OCI-LY1 (cell line): ENCODE measurements around the gene SURF6.

ENCODE experiments used
- H2AFZ ChIP-seq: fragments of 200-600 bp; sonication (generic), shearing (Covaris generic); 2 replicates; pipeline ENCODE4 v1.6.0; 2014; ENCODE audit warnings: antibody characterized with exemption, mild to moderate bottlenecking, low read length
- H3F3A ChIP-seq: fragments of 200-600 bp; sonication (generic), shearing (Covaris generic); 2 replicates; pipeline ENCODE4 v1.6.0; 2014; ENCODE audit warnings: mild to moderate bottlenecking, antibody characterized with exemption, low read length, moderate library complexity; ENCODE audit not compliant: insufficient read depth
- H3K27ac ChIP-seq: fragments of 200-600 bp; sonication (generic); 2 replicates; pipeline ENCODE4 v1.5.1; 2014; ENCODE audit warnings: low read length, mixed run types, mild to moderate bottlenecking, low read depth; ENCODE audit not compliant: poor library complexity, severe bottlenecking
- H3K27me3 ChIP-seq: fragments of 200-600 bp; sonication (generic); 2 replicates; pipeline ENCODE4 v1.6.0; 2014; ENCODE audit warnings: antibody characterized with exemption, mild to moderate bottlenecking, low read length, moderate library complexity; ENCODE audit not compliant: insufficient read depth
- H3K36me3 ChIP-seq: fragments of 200-600 bp; sonication (generic); 2 replicates; pipeline ENCODE4 v1.6.1; 2014; ENCODE audit warnings: mild to moderate bottlenecking, antibody characterized with exemption, low read length, moderate library complexity, mixed read lengths; ENCODE audit not compliant: insufficient read depth
- H3K4me1 ChIP-seq: fragments of 200-600 bp; sonication (generic); 2 replicates; pipeline ENCODE4 v1.5.1; 2014; ENCODE audit warnings: mild to moderate bottlenecking, low read length, moderate library complexity; ENCODE audit not compliant: insufficient read depth, severe bottlenecking
- H3K4me2 ChIP-seq: fragments of 200-600 bp; sonication (generic), shearing (Covaris generic); 2 replicates; pipeline ENCODE4 v1.6.1; 2014; ENCODE audit warnings: low read length
- H3K4me3 ChIP-seq: fragments of 200-600 bp; sonication (generic); 2 replicates; pipeline ENCODE4 v1.5.1; 2014; ENCODE audit warnings: low read length, low read depth, mild to moderate bottlenecking, mixed read lengths; ENCODE audit not compliant: poor library complexity, severe bottlenecking
- H3K79me2 ChIP-seq: fragments of 200-600 bp; shearing (Covaris generic); 2 replicates; pipeline ENCODE4 v1.6.1; 2016; ENCODE audit warnings: mixed run types, low read length, mixed read lengths; ENCODE audit not compliant: insufficient read depth
- H3K9ac ChIP-seq: fragments of 200-600 bp; sonication (generic), shearing (Covaris generic); 2 replicates; pipeline ENCODE4 v1.6.1; 2014; ENCODE audit warnings: mild to moderate bottlenecking, low read length, mixed read lengths
- H3K9me2 ChIP-seq: fragments of 200-600 bp; sonication (generic), shearing (Covaris generic); 2 replicates; pipeline ENCODE4 v1.6.1; 2014; ENCODE audit warnings: low read depth, mild to moderate bottlenecking, low read length, mixed read lengths
- H3K9me3 ChIP-seq: fragments of 200-600 bp; shearing (Covaris generic); 2 replicates; pipeline ENCODE4 v1.6.1; 2014; ENCODE audit warnings: low read length, mixed read lengths
- H4K20me1 ChIP-seq: fragments of 200-600 bp; sonication (generic), shearing (Covaris generic); 2 replicates; pipeline ENCODE4 v1.6.0; 2016; ENCODE audit warnings: mild to moderate bottlenecking, low read length; ENCODE audit not compliant: insufficient read depth
- EZH2 ChIP-seq: fragments of 200-600 bp; sonication (generic), shearing (Covaris generic); IDR thresholded peaks from 2 replicates; pipeline ENCODE4 v1.8.0; 2017; ENCODE audit warnings: borderline replicate concordance, mixed run types, mild to moderate bottlenecking, antibody characterized with exemption, low read length, moderate library complexity, mixed read lengths
- TF ChIP-seq, protein P1 (sequence below): fragments of 200-600 bp; sonication (generic), shearing (Covaris generic); IDR thresholded peaks from 2 replicates; pipeline ENCODE4 v1.5.1; 2017; ENCODE audit warnings: mild to moderate bottlenecking, antibody characterized with exemption, low read length, moderate library complexity, mixed read lengths

Gene SURF6

DNA sequence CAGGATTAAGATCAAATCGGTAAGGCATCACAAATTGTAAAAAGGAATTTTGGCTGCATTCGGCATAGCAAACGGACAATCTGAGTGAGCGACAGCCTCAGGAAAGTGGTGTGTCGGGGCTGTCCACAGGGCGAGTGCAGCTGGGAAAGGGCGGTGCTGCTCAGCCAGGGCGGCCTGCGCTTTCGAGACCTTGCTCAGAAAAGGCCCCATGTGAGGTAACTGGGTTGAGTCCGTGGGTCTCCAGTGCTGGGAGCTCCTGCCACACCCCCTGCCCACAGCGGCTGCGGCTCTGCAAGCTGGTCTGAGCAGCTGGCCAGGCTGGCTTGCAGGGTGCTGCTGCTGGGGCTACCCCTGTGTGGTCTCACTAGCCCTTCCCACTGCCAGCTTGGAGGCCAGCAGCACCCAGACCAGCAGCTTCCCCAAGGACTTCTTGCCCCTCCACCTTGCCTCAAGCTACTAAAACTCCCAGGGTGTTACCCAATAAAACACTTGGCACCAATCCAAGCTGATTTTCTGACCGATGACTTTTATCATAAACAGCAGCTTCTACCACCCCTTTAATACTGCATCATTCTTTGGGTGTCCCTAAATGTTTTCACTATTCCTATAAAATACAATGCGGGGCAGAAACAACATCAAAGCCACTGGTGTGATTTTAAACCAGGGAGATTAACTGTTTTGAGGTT, 26.5 kb upstream of the SURF6 start:
- Histone ChIP-seq H3K9ac (no peak overlapping the region), H3K79me2 (no peaks in the 10 kb centered on the region), H3K9me2 (no peaks in the 10 kb centered on the region), H3K4me2 (no peak overlapping the region), H3K4me3 (no peak overlapping the region), H3K9me3 (no peaks in the 10 kb centered on the region), H3K4me1 (peaks cover 7% of the 10 kb centered on the region), H3K27ac (no peak overlapping the region), H2AFZ (no peak overlapping the region), H3F3A (no peaks in the 10 kb centered on the region), H4K20me1 (no peaks in the 10 kb centered on the region), H3K27me3 (no peaks in the 10 kb centered on the region), H3K36me3 (peaks cover 87% of the 10 kb centered on the region)
- TF ChIP-seq, protein P1, sequence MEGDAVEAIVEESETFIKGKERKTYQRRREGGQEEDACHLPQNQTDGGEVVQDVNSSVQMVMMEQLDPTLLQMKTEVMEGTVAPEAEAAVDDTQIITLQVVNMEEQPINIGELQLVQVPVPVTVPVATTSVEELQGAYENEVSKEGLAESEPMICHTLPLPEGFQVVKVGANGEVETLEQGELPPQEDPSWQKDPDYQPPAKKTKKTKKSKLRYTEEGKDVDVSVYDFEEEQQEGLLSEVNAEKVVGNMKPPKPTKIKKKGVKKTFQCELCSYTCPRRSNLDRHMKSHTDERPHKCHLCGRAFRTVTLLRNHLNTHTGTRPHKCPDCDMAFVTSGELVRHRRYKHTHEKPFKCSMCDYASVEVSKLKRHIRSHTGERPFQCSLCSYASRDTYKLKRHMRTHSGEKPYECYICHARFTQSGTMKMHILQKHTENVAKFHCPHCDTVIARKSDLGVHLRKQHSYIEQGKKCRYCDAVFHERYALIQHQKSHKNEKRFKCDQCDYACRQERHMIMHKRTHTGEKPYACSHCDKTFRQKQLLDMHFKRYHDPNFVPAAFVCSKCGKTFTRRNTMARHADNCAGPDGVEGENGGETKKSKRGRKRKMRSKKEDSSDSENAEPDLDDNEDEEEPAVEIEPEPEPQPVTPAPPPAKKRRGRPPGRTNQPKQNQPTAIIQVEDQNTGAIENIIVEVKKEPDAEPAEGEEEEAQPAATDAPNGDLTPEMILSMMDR: no peak
- no peak for TF ChIP-seq EZH2

DNA sequence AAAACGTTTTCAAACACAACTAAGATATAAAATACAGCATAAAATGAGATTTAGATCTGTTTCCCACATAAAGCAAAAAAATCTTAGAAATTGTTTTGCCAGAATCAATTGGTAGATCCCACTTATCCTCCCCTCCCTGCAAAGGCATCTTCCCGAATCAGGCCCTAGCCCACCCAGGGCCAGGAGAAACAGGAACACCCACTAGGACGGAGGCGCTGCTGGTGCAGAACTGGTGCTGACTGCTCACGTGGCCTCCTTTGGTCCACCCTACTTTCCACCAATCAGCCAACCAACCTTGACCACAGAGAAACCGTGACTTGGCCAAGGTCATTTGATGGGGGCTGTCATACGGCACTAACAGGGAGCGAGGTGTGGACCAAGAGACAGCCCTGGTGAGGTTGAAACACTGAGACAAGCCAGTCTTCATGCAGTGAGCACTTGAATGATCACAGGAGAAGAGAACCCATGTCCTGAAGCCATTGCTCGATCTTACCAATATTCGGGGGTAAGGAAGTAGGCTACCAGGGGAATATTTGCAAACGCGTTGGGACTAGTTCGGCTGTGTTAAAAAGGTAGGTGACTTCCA, 25.6 kb upstream of the SURF6 start:
- peaks cover 13% of the 10 kb centered on the region for H3K4me1 ChIP-seq
- no peaks in the 10 kb centered on the region for H3F3A ChIP-seq
- H3K4me3 ChIP-seq: no peak overlapping the region
- H3K27me3 ChIP-seq: no peaks in the 10 kb centered on the region
- peaks cover 87% of the 10 kb centered on the region for H3K36me3 ChIP-seq
- no peak overlapping the region for H2AFZ ChIP-seq
- no peaks in the 10 kb centered on the region; the same call in 1 of the 2 replicates for H3K79me2 ChIP-seq
- TF ChIP-seq, protein P1: no peak
- no peak for TF ChIP-seq EZH2
- no peak overlapping the region for H3K4me2 ChIP-seq
- no peaks in the 10 kb centered on the region for H3K9me2 ChIP-seq
- no peaks in the 10 kb centered on the region for H4K20me1 ChIP-seq
- H3K9me3 ChIP-seq: no peaks in the 10 kb centered on the region
- H3K27ac ChIP-seq: no peak overlapping the region
- no peak overlapping the region for H3K9ac ChIP-seq

DNA sequence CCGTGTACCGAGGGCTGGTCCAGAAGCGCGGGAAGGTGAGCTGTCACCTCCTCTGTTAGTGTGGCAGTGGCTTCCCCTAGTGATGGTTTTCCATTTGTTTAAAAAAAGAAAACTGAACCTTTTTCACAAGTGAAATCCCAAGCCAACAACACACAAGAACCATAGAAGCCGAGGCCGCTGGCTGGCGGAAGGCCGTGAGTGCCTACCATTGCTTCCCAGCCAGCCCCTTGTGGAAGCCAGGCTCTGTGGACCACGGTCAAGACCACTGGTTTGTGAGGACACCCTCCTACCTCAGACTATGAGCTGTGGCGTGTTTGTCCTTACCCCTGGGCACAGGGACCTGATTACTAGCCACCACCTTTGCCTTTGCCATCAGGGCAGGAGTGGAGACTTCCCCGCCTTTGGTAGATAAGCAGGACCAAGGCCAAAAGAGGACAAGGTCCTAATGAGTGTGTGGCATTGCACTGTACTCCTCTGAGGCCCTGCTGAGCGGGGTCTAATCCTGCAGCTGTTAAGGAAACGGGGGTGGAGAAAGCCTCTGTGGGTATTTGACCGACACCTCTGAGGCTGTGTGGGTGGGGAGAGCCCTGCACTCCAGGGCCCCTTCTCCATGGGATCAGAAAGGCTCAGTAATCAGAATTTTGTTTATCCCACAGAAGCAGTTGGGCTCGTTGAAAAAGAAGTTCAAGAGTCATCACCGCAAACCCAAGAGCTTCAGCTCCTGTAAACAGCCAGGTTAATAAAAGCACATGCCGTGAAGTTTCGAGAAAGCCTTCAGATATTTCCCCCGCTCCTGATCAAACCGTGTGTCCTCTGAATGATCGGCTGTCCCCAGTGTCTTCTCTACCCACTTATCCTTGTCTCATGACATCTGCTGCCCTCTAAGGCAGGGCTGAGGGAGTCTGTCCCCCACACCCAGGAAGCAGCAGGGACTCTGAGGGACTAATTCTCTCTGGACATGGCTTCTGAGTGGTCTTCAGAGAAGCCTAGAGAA, 24.7 kb upstream of the SURF6 start:
- H3K4me3 ChIP-seq: no peak overlapping the region
- no peak overlapping the region for H3K27ac ChIP-seq
- H3K4me2 ChIP-seq: no peak overlapping the region

More for the DNA sequence above, 24.7 kb upstream of the SURF6 start:
- peaks cover 78% of the 10 kb centered on the region for H3K36me3 ChIP-seq
- TF ChIP-seq, protein P1: no peak
- TF ChIP-seq EZH2: no peak
- H3K9ac ChIP-seq: no peak overlapping the region
- H3K4me1 ChIP-seq: peaks cover 15% of the 10 kb centered on the region
- H3F3A ChIP-seq: peaks cover 2% of the 10 kb centered on the region; the same call in 1 of the 2 replicates
- H3K9me3 ChIP-seq: no peaks in the 10 kb centered on the region
- no peaks in the 10 kb centered on the region for H3K9me2 ChIP-seq
- H4K20me1 ChIP-seq: no peaks in the 10 kb centered on the region
- H2AFZ ChIP-seq: no peak overlapping the region
- H3K79me2 ChIP-seq: no peaks in the 10 kb centered on the region; the same call in 1 of the 2 replicates
- H3K27me3 ChIP-seq: no peaks in the 10 kb centered on the region
